ENCODE results near the gene DYNLT2B. TPM values are rescaled to one million over a fixed set of nuclear protein-coding genes. Genes with fewer than 3 reads are reported as not detected.
A peak's percentile ranks its signal among the peaks of the same experiment; 100 is the strongest.
"Not testable (repeated sequence)": the region's sequence is repeated elsewhere in the genome, so short reads cannot be mapped to it uniquely, and the experiment has no call there.

The DYNLT2B gene
- total RNA-seq, 1 donor from 2014 or later: 18.5 TPM

- H3K9me3 Mint-ChIP-seq: no peaks in the 10 kb centered on the region
- no peaks in the 10 kb centered on the region for H3K36me3 Mint-ChIP-seq
- no peak overlapping the region for H3K4me3 Mint-ChIP-seq
- TF ChIP-seq, protein P1, sequence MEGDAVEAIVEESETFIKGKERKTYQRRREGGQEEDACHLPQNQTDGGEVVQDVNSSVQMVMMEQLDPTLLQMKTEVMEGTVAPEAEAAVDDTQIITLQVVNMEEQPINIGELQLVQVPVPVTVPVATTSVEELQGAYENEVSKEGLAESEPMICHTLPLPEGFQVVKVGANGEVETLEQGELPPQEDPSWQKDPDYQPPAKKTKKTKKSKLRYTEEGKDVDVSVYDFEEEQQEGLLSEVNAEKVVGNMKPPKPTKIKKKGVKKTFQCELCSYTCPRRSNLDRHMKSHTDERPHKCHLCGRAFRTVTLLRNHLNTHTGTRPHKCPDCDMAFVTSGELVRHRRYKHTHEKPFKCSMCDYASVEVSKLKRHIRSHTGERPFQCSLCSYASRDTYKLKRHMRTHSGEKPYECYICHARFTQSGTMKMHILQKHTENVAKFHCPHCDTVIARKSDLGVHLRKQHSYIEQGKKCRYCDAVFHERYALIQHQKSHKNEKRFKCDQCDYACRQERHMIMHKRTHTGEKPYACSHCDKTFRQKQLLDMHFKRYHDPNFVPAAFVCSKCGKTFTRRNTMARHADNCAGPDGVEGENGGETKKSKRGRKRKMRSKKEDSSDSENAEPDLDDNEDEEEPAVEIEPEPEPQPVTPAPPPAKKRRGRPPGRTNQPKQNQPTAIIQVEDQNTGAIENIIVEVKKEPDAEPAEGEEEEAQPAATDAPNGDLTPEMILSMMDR (IDR thresholded peaks at IDR 0.05; ENCODE audit: unreplicated experiment): no peak
- peaks cover 4% of the 10 kb centered on the region for H3K4me1 Mint-ChIP-seq
- no peak for DNase-seq (ENCODE audit: low spot score in 2 of 2, unreplicated experiment in 2 of 2)
- H3K27me3 Mint-ChIP-seq (ENCODE audit: low read depth): no peaks in the 10 kb centered on the region
- no peak overlapping the region for H3K27ac Mint-ChIP-seq
Measured at GRCh38 chr3:196326936-196327335, 8.9 kb upstream of the DYNLT2B start.

DNA sequence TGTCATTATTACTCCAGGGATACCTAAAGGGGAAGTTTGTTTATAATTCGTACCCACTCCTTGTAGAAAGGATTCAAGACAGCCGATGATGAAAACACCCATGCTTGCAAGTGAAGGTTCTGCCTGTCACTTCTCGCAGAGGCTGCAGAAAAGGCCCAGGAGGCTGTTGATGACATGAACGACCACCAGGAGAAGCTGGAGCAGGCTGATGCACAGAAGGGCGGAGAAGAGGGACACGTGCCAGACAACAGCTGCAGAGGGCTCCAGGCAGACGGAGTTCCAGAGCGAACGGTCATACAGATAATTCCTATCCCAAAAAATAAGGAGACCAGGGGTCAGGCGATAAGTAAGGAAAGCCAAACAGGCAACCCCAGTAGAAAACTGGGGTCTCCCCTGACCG, 5.7 kb upstream of the DYNLT2B start:
- H3K36me3 Mint-ChIP-seq: no peaks in the 10 kb centered on the region
- no peak overlapping the region for H3K27ac Mint-ChIP-seq
- no peak overlapping the region for H3K4me3 Mint-ChIP-seq
- peaks cover 4% of the 10 kb centered on the region for H3K4me1 Mint-ChIP-seq
- no peak for DNase-seq (ENCODE audit: low spot score in 2 of 2, unreplicated experiment in 2 of 2)
- TF ChIP-seq, protein P1 (IDR thresholded peaks at IDR 0.05; ENCODE audit: unreplicated experiment): no peak
- no peaks in the 10 kb centered on the region for H3K9me3 Mint-ChIP-seq
- no peaks in the 10 kb centered on the region for H3K27me3 Mint-ChIP-seq (ENCODE audit: low read depth)

- TF ChIP-seq, protein P1 (IDR thresholded peaks at IDR 0.05; ENCODE audit: unreplicated experiment): no peak
- H3K27me3 Mint-ChIP-seq (ENCODE audit: low read depth): no peaks in the 10 kb centered on the region
- H3K4me1 Mint-ChIP-seq: peaks cover 4% of the 10 kb centered on the region
- no peaks in the 10 kb centered on the region for H3K9me3 Mint-ChIP-seq
- DNase-seq (ENCODE audit: low spot score in 2 of 2, unreplicated experiment in 2 of 2): no peak
- no peak overlapping the region for H3K27ac Mint-ChIP-seq
- H3K36me3 Mint-ChIP-seq: no peaks in the 10 kb centered on the region
- no peak overlapping the region for H3K4me3 Mint-ChIP-seq
Measured at GRCh38 chr3:196323016-196323415, 5.0 kb upstream of the DYNLT2B start.

DNA sequence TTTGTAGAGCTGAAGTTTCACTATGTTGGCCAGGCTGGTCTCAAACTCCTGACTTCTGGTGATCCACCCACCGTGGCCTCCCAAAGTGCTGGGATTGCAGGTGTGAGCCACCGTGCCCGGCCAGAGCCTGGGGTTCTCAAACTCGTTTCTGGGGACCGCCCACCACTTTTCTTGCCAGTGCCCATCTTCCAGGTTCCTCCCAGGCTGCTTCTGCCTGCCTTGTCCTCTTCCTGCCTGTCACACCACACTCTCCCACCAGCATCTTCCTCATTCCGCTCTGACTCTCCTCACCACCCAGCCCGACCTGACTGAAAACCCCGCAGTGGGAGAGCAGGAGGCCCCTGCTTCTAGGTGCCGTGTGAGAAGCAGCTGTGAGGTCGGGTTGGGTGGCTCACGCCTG, 3.1 kb upstream of the DYNLT2B start:
- Mint-ChIP-seq H3K27me3 (ENCODE audit: low read depth) (no peaks in the 10 kb centered on the region), H3K9me3 (no peaks in the 10 kb centered on the region), H3K27ac (no peak overlapping the region), H3K4me3 (no peak overlapping the region), H3K4me1 (no peaks in the 10 kb centered on the region), H3K36me3 (no peaks in the 10 kb centered on the region)
- TF ChIP-seq, protein P1 (IDR thresholded peaks at IDR 0.05; ENCODE audit: unreplicated experiment): no peak
- no peak for DNase-seq (ENCODE audit: low spot score in 2 of 2, unreplicated experiment in 2 of 2)

DNA sequence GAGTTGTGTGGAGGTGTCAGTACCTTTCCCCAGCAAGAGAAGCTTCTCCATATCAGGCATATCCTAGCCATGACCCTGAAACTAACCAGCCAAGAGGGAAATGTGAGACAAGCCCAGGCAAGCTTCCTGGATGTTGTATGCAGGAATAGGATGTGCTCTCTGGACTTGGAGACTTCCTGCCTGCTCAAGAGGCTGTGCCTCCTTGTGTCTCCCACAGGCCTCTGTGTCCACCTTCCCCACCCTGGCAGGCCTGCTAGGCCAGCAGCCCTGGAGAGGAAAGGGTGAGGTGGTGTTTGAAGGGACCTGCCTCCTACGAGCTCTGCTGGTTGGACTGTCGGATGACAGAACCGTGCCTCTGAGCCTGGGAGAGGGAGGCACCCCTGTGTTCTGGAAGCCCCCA, 2.1 kb upstream of the DYNLT2B start:
- Mint-ChIP-seq H3K9me3 (no peaks in the 10 kb centered on the region), H3K4me3 (peak overlapping the region; percentile 43), H3K27ac (peak overlapping the region; percentile 71), H3K36me3 (no peaks in the 10 kb centered on the region), H3K4me1 (no peaks in the 10 kb centered on the region), H3K27me3 (ENCODE audit: low read depth) (no peaks in the 10 kb centered on the region)
- TF ChIP-seq, protein P1 (IDR thresholded peaks at IDR 0.05; ENCODE audit: unreplicated experiment): no peak
- DNase-seq (ENCODE audit: low spot score in 2 of 2, unreplicated experiment in 2 of 2): no peak

GRCh38 chr3:196316799-196317686, 997 bp downstream of the DYNLT2B start:
- H3K27me3 Mint-ChIP-seq (ENCODE audit: low read depth); H3K9me3 Mint-ChIP-seq; H3K4me1 Mint-ChIP-seq; H3K36me3 Mint-ChIP-seq; DNase-seq (ENCODE audit: low spot score in 2 of 2, unreplicated experiment in 2 of 2): not testable (repeated sequence)
- Mint-ChIP-seq H3K4me3 (peak overlapping the region; percentile 95), H3K27ac (peak overlapping the region; percentile 96)

All from mesothelial cell of epicardium (in vitro differentiated cells).